ENCODE data around the gene GRIA1.

Gene GRIA1

GRCh38 chr5:153490118-153491037 is at the start of gene GRIA1:
TSS of gene GRIA1 (plus strand) at chr5:153490670.
- Mint-ChIP-seq H3K9me3 (no peaks in the 10 kb centered on the region), H3K4me1 (ENCODE audit: low read depth) (no peaks in the 10 kb centered on the region), H3K4me3 (no peak within 1 kb of the TSS), H3K36me3 (ENCODE audit: low read depth) (no peaks in the 10 kb centered on the region), H3K27me3 (peaks cover 30% of the 10 kb centered on the region), H3K27ac (no peak within 1 kb of the TSS)
- no peak for DNase-seq

- no peak overlapping the region for H3K27ac Mint-ChIP-seq
- H3K4me1 Mint-ChIP-seq (ENCODE audit: low read depth) = no peaks in the 10 kb centered on the region
- no peaks in the 10 kb centered on the region for H3K27me3 Mint-ChIP-seq
- DNase-seq = no peak
- H3K9me3 Mint-ChIP-seq = no peaks in the 10 kb centered on the region
- no peaks in the 10 kb centered on the region for H3K36me3 Mint-ChIP-seq (ENCODE audit: low read depth)
- no peak overlapping the region for H3K4me3 Mint-ChIP-seq
Observed at GRCh38 chr5:153445875-153446579, 44.4 kb upstream of the GRIA1 start.

GRCh38 chr5:153447534-153447933 is 42.9 kb upstream of the GRIA1 start:
- no peak overlapping the region for H3K27ac Mint-ChIP-seq
- no peaks in the 10 kb centered on the region for H3K9me3 Mint-ChIP-seq
- H3K36me3 Mint-ChIP-seq (ENCODE audit: low read depth) = no peaks in the 10 kb centered on the region
- H3K4me1 Mint-ChIP-seq (ENCODE audit: low read depth) = no peaks in the 10 kb centered on the region
- H3K4me3 Mint-ChIP-seq = no peak overlapping the region
- no peaks in the 10 kb centered on the region for H3K27me3 Mint-ChIP-seq
- no peak for DNase-seq

GRCh38 chr5:153456354-153456753 is 34.1 kb upstream of the GRIA1 start:
- no peaks in the 10 kb centered on the region for H3K4me1 Mint-ChIP-seq (ENCODE audit: low read depth)
- H3K4me3 Mint-ChIP-seq = no peak overlapping the region
- H3K9me3 Mint-ChIP-seq = peaks cover 3% of the 10 kb centered on the region

GRCh38 chr5:153456993-153457392 is 33.5 kb upstream of the GRIA1 start:
- no peaks in the 10 kb centered on the region for H3K36me3 Mint-ChIP-seq (ENCODE audit: low read depth)
- DNase-seq = no peak

More at GRCh38 chr5:153456354-153456753, 34.1 kb upstream of the GRIA1 start:
- DNase-seq = no peak
- Mint-ChIP-seq H3K27ac (no peak overlapping the region), H3K36me3 (ENCODE audit: low read depth) (no peaks in the 10 kb centered on the region), H3K27me3 (no peaks in the 10 kb centered on the region)

GRCh38 chr5:153458268-153458667 is 32.2 kb upstream of the GRIA1 start:
- H3K4me3 Mint-ChIP-seq = no peak overlapping the region
- H3K9me3 Mint-ChIP-seq = peaks cover 4% of the 10 kb centered on the region
- H3K27ac Mint-ChIP-seq = no peak overlapping the region
- no peaks in the 10 kb centered on the region for H3K36me3 Mint-ChIP-seq (ENCODE audit: low read depth)
- H3K27me3 Mint-ChIP-seq = no peaks in the 10 kb centered on the region
- DNase-seq = no peak
- no peaks in the 10 kb centered on the region for H3K4me1 Mint-ChIP-seq (ENCODE audit: low read depth)

More at GRCh38 chr5:153456993-153457392, 33.5 kb upstream of the GRIA1 start:
- H3K4me3 Mint-ChIP-seq = no peak overlapping the region
- no peaks in the 10 kb centered on the region for H3K27me3 Mint-ChIP-seq
- H3K4me1 Mint-ChIP-seq (ENCODE audit: low read depth) = no peaks in the 10 kb centered on the region
- peaks cover 3% of the 10 kb centered on the region for H3K9me3 Mint-ChIP-seq
- no peak overlapping the region for H3K27ac Mint-ChIP-seq

GRCh38 chr5:153459051-153459743 is 31.3 kb upstream of the GRIA1 start:
- H3K4me1 Mint-ChIP-seq (ENCODE audit: low read depth) = no peaks in the 10 kb centered on the region
- DNase-seq = no peak
- peaks cover 4% of the 10 kb centered on the region for H3K9me3 Mint-ChIP-seq
- no peak overlapping the region for H3K4me3 Mint-ChIP-seq
- no peaks in the 10 kb centered on the region for H3K36me3 Mint-ChIP-seq (ENCODE audit: low read depth)
- no peaks in the 10 kb centered on the region for H3K27me3 Mint-ChIP-seq
- H3K27ac Mint-ChIP-seq = no peak overlapping the region

GRCh38 chr5:153460421-153460820 is 30.0 kb upstream of the GRIA1 start:
- Mint-ChIP-seq H3K27me3 (no peaks in the 10 kb centered on the region), H3K4me1 (ENCODE audit: low read depth) (no peaks in the 10 kb centered on the region), H3K36me3 (ENCODE audit: low read depth) (no peaks in the 10 kb centered on the region), H3K4me3 (no peak overlapping the region), H3K9me3 (peaks cover 4% of the 10 kb centered on the region), H3K27ac (no peak overlapping the region)
- DNase-seq = no peak

GRCh38 chr5:153461341-153461740 is 29.1 kb upstream of the GRIA1 start:
- Mint-ChIP-seq H3K9me3 (peaks cover 4% of the 10 kb centered on the region), H3K4me1 (ENCODE audit: low read depth) (no peaks in the 10 kb centered on the region), H3K4me3 (no peak overlapping the region), H3K27ac (no peak overlapping the region), H3K36me3 (ENCODE audit: low read depth) (no peaks in the 10 kb centered on the region), H3K27me3 (no peaks in the 10 kb centered on the region)
- no peak for DNase-seq

- no peaks in the 10 kb centered on the region for H3K4me1 Mint-ChIP-seq (ENCODE audit: low read depth)
- H3K4me3 Mint-ChIP-seq = no peak overlapping the region
- no peaks in the 10 kb centered on the region for H3K36me3 Mint-ChIP-seq (ENCODE audit: low read depth)
- H3K27me3 Mint-ChIP-seq = no peaks in the 10 kb centered on the region
- DNase-seq = no peak
- peaks cover 1% of the 10 kb centered on the region for H3K9me3 Mint-ChIP-seq
- no peak overlapping the region for H3K27ac Mint-ChIP-seq
Observed at GRCh38 chr5:153463806-153464205, 26.7 kb upstream of the GRIA1 start.

- Mint-ChIP-seq H3K36me3 (ENCODE audit: low read depth) (no peaks in the 10 kb centered on the region), H3K27ac (no peak overlapping the region), H3K4me1 (ENCODE audit: low read depth) (no peaks in the 10 kb centered on the region), H3K27me3 (no peaks in the 10 kb centered on the region), H3K9me3 (peaks cover 1% of the 10 kb centered on the region), H3K4me3 (no peak overlapping the region)
- no peak for DNase-seq
Observed at GRCh38 chr5:153467546-153467945, 22.9 kb upstream of the GRIA1 start.

- no peaks in the 10 kb centered on the region for H3K9me3 Mint-ChIP-seq
- H3K27ac Mint-ChIP-seq = no peak overlapping the region
- H3K27me3 Mint-ChIP-seq = no peaks in the 10 kb centered on the region
- no peak for DNase-seq
- H3K4me1 Mint-ChIP-seq (ENCODE audit: low read depth) = no peaks in the 10 kb centered on the region
- no peak overlapping the region for H3K4me3 Mint-ChIP-seq
- H3K36me3 Mint-ChIP-seq (ENCODE audit: low read depth) = no peaks in the 10 kb centered on the region
Observed at GRCh38 chr5:153469423-153469822, 21.0 kb upstream of the GRIA1 start.

- no peaks in the 10 kb centered on the region for H3K4me1 Mint-ChIP-seq (ENCODE audit: low read depth)
- no peaks in the 10 kb centered on the region for H3K9me3 Mint-ChIP-seq
- peaks cover 3% of the 10 kb centered on the region for H3K27me3 Mint-ChIP-seq
- H3K36me3 Mint-ChIP-seq (ENCODE audit: low read depth) = no peaks in the 10 kb centered on the region
- no peak for DNase-seq
- H3K27ac Mint-ChIP-seq = no peak overlapping the region
- no peak overlapping the region for H3K4me3 Mint-ChIP-seq
Observed at GRCh38 chr5:153470736-153471135, 19.7 kb upstream of the GRIA1 start.

GRCh38 chr5:153476767-153477166 is 13.7 kb upstream of the GRIA1 start:
- no peaks in the 10 kb centered on the region for H3K9me3 Mint-ChIP-seq
- no peaks in the 10 kb centered on the region for H3K36me3 Mint-ChIP-seq (ENCODE audit: low read depth)
- H3K4me3 Mint-ChIP-seq = no peak overlapping the region
- peaks cover 10% of the 10 kb centered on the region for H3K27me3 Mint-ChIP-seq
- no peaks in the 10 kb centered on the region for H3K4me1 Mint-ChIP-seq (ENCODE audit: low read depth)
- DNase-seq = no peak
- H3K27ac Mint-ChIP-seq = no peak overlapping the region
